NCI-H1105 (cell line): ENCODE results near the gene GSDME.

Source experiments
- DNase-seq: peaks from one replicate; lab custom pipeline; 2025; lab: John Stamatoyannopoulos, UW

GSDME gene

DNA sequence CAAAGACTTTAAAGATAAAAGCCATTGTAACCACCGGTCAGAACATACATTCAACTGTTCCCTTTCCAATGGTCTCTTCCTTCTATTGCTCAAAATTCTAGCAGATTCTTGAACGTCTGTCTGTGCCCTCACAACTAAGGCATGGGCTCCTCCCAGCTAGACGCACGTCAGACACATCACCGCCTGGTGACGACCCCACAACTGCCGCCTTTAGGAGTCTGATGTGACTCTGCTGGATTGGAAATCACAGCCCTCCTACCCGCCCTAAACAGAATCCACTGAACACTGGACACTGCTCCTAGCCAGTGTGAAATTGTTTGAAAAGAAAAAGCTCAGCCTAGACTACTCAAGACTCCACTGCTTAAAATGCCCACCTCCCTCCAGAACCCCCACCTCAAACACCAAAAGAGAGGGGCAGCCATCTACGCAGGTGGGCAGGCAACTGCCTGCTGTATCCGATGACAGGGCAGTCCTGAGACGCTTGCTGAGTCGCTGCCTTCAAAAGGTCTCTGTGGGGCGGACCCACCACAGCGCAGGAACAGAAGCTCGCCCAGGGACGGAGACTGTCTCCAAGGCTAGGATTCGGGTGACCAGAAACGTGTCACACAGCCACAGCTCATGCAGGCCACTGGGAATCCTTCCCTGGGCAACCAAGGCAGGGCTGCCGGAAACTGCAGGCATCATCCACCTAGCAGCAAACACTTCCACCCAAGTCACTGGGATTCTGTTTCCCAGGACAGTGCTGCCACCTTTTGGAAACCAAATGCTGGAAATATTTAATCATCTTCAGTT is 34.7 kb downstream of the GSDME start:
- no peak for DNase-seq

- DNase-seq: no peak
Observed at GRCh38 chr7:24721481-24722001, 35.7 kb downstream of the GSDME start.

DNA sequence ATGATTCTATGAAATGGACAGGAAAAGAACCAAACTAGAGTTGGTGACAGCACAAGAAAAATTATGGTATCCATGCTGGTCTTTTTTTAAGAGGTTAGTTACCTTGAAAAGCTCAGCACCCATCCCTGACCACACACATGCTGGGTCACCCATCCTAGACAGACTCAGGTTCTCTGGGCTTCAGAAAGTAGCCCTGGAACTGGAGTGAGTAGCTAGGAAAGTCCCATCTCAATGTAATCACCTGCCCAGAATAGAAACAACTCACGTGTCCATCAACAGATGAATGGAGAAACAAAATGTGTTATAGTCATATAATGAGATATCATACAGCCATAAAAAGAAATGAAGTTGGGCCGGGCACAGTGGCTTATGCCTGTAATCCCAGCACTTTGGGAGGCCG is 37.0 kb downstream of the GSDME start:
- DNase-seq: no peak

DNA sequence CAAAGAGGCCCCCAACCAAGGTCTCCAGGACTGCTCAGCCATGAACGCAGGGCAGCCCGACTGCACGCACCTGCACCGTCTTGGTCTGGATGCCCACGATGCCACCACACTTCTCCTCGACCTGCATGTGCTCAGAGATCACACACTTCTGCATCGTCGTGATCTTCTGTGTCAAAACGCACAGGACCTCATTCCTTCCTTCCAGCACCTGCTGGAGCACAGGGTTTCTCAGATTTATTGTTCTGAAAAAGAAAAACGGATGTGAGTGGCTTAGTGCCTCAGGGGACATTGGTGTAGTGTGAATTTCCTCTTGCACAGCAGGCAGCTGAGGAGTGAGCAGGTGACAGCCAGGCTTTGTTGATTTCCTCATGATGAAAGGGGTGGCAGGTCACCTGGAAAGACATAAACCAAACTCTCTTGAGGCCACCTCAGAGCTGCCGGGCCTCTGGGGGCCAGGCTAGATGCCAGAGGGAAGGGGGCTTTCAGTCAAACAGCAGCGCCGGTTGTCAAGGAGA is 38.2 kb downstream of the GSDME start:
- DNase-seq: no peak

DNA sequence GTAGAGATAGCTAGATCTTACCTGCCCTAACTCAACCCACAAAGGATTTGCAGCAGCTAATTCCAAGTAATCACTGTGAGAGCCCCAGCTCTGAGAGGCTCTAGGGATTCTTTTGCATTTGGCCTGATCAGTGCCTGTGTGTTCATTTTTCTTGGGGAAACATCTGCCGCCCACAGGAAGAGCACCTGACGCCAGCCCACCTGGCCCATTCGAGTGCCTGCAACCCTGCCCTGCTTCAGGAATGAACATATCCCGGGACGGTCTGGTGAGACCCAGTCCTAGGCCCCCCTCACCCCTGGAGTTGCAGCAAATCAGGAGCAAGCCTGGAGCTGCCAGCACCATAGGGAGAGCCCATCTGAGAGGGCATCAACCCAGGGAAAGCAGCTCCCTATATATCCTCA is 38.8 kb downstream of the GSDME start:
- DNase-seq: no peak

- no peak for DNase-seq
Observed at GRCh38 chr7:24717694-24718320, 39.5 kb downstream of the GSDME start.

GRCh38 chr7:24717247-24717622 is 40.0 kb downstream of the GSDME start:
- DNase-seq: no peak

- DNase-seq: no peak
Observed at GRCh38 chr7:24716480-24717246, 40.6 kb downstream of the GSDME start.

- no peak for DNase-seq
Observed at GRCh38 chr7:24715661-24716479, 41.4 kb downstream of the GSDME start.

DNA sequence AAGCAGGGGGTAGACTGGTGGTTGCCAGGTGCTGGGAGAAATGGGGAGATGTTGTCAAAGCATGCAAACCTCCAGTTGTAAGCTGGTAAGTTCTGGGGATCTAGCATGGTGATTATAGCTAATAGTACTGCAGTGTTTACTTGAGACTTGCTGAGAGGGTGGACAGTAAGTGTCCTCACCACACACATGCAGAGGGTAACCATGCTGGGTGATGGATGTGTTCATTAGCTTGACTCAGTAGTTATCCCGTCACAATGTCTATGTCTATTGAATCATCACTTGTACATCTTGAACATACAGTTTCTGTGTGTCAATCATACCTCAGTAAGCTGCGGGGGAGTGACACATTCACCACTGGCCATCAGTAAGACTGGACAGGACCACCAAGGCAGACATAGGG is 42.1 kb downstream of the GSDME start:
- DNase-seq: no peak

GRCh38 chr7:24714676-24715010 is 42.6 kb downstream of the GSDME start:
- DNase-seq: no peak

DNA sequence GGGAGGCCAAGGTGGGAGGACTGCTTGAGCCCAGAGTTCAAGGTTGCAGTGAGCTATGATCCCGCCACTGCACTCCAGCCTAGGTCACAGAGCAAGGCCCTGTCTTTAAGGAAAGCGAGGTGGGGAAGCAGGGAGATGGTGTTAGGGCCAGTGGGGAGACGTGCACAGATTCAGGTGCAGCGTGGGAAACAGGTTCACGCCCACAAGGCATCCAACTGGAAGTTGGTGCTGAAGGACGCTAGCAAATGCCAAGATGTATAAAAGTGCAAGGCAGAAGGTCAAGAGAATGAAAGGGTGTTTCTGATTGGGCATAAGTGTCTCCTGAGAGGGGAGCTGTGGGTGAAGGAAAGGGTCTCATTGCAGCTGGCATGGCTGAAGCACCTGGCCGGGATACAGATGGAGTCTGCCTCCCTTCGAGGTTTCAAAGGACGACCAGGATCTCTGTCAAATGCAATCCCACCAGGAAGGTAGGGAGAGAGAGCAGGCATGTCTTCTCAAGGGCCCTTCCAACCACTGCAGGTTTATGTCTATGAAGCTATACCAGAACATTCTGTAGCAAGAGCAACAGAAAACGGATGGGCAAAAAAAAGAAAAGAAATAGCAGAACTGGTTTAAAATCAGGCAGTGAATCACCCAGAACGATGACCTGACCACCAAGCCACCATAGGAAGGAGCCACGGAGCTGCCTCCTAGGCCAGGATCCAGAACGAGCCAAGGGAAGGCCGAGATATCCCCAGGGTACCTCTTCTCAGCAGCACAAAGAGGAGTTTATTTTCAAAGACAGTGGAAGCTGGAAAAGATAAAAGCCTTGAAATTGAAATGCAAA is 43.2 kb downstream of the GSDME start:
- DNase-seq: no peak

DNA sequence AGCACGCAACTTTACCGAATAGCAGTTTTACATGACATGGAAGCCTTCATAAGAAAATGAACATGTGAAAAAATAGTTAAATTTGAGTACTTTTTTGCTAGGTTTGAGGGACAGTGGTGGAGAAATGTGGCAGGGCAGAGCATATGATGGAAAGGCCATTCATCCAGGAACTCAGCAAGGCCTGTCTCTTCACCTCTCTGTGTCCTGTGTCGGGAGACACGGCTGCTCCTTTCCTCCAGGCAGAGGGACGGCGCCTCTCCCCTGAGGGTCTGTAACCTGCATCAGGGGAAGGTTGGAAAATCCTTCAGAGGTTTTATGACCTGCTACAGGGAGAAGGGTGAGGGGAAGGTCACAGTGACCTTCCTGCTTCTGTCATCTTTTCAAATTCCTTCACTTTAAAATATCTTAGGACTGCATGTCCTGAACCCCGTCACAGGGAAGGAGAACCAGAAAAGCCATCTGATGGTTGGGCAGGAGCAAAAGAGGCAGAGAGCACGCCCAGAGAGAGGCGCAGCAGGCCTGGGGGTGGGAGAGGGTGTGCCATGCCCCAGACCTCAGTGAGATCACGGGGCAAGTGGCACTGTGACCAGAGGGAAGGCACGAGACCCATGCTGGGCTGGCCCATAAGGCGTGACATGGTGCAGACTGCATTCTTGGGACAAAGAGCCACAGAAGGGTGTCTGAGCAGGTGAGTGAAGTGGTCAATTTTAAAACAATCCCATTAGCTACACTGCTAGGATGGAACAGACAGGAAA is 44.0 kb downstream of the GSDME start:
- DNase-seq: no peak

GRCh38 chr7:24709585-24710360 is 47.5 kb downstream of the GSDME start:
- no peak for DNase-seq

DNA sequence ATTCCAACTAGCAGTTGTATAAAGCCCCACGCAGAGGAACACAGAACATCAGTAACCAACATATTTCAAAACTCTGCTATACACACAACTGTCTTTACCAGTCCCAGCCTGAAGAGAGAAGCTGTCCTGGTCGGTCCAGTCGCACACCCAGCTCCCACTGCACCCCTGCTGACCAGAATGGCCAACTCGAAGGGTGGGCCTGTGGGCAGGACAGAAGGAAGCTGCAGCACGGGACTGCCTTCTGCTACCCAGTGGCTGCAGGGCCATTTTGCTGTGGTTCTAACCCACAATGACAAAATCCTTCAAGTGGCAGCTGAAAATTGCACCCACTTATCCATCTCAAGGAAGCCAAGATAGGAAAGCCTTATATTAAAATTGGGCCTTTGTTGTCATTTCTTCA is 48.2 kb downstream of the GSDME start:
- no peak for DNase-seq

GRCh38 chr7:24707988-24708615 is 49.2 kb downstream of the GSDME start:
- no peak for DNase-seq

DNA sequence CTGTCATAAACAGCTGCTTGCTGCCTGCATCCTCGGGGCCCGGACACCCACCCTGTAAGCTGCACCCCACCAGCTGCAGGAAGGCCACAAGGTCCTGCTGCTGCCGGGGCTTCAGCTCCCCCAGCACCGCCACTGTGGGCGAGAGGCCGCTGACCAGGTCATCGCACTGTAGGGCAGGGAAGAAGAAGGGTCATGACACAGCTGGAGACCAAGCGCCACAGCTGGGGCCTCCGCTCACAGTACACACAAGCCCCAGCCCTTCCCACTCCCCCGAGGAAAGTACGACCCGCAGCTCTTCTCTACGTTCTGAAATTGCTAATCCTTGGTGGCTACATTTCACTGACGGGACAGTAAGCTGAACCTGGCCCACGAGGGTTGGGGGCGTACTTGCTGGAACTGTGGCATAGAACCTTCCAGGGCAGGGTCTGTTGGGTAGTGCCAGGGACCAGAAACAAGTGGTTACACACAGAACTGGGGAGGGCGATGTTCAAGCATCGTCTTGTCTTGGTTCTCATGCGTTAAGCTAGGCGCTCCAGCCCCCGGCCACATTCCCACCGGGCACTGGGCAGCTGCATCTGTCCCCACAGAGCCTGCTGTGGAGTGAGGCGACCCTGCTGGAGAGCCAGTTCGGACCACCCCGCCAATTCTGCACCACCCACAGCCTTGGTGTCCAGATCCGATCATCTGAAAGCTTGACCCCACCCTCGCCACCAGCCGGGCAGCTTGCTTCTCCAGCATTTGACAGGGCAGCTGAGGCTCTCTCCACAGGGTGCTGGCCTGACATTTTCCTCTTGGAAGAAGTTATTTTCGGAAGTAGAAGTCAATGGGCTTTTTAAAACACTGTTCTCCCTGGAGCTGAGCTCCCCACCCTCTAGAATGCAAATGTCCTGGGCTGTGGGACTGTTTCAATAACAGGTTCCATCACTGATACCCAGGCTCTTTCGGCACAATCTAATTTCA is 50.8 kb downstream of the GSDME start:
- no peak for DNase-seq

DNA sequence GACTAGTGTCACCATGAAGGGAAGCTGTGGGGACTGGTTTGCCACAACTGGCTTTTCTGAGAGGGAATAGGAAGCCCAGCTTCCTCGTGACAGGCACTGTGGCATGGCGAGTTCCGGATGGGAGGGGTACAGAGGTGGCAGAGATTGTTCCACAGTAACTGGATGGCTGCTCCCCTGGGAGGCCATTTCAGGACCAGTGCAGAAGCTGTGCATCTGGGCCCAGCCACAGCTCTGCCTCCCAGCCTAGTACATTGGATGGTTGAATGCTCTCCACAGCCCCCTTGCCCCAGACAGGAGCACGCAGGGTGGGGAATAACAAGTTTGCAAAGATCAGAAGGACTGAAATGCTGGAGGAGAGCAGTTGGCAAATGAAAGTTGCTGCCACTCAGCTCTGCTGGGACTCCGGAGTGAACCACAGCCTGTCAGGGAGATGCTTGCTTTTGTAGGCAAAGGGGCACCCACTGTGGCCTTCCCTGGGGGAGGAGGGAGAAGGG is 51.8 kb downstream of the GSDME start:
- DNase-seq: no peak
